Amniotic epithelial cell (primary cell): ENCODE results near the gene METTL9.
A peak's percentile ranks its signal among the peaks of the same experiment; 100 is the strongest.
"Not testable (repeated sequence)": the region's sequence is repeated elsewhere in the genome, so short reads cannot be mapped to it uniquely, and the experiment has no call there.

Source experiments
- DNase-seq: peaks from one replicate; pipeline ENCODE4 v3.0.0-alpha.2; 2010; ENCODE audit warnings: low read depth

The METTL9 gene

GRCh38 chr16:21599122-21600030 lies at the start of gene METTL9:
TSS of gene METTL9 (plus strand) at chr16:21599577. CDS start at chr16:21599734, 157 bp downstream.
- DNase-seq, result peak; percentile 91

DNA sequence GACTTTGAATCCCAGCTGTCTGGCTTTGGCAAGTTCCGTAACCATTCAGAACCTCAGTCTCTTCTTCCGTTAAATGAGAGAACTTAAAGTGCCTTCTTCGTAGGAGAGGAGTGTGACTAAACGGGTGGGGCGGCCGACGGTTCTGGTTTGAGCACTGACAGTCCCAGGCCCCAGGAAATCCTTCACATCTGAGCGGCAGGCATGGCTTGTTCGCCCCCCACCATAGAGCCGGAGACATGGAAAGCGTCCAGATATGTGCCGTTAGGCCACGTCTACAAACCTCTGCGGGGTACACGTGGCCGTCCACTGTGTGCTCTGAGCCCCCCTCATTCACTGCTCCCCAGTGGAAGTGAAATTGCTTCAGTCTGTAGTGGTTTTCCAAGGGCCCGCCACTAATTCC lies 49.4 kb upstream of the METTL9 start:
- not testable (repeated sequence) for DNase-seq

DNA sequence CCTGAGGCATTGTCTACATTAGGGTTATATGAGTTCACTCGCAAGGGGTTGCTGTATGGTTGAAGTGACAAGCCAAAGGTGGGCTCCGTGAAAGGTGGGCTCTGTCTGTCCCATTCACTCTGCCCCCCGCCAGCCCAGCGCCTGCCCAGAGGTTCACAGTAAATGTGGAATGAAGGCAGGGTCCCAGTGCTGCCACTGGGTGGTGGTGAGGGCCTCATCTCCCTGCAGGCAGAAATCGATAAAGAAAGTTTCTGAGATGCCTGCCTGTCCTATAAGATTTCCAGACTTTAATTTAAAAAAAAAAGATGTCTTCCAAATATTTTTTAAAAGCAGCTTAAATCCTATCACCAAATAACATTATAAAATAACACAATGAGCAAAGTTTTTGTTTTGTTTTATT lies 48.9 kb upstream of the METTL9 start:
- DNase-seq, result not testable (repeated sequence)

DNA sequence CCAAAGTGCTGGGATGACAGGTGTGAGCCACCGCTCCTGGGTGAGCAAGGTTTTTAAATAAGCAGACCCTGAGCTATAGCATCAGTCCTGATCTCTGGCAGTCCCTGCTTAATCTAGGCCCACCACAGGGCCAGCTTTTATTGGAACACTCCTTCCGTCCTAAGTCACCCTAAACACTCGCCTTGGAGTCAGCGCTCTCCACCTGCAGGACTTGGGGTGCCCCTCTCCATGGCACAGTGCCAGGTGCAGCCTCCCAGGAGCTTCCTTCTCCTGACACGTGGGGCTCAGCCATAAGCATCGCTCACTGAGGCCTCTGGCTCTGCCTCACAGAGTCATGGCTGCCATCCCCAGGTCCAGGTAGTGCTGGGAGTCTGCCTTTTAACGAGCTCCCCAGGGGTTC lies 48.3 kb upstream of the METTL9 start:
- not testable (repeated sequence) for DNase-seq

GRCh38 chr16:21551600-21551999 lies 47.8 kb upstream of the METTL9 start:
- not testable (repeated sequence) for DNase-seq

DNA sequence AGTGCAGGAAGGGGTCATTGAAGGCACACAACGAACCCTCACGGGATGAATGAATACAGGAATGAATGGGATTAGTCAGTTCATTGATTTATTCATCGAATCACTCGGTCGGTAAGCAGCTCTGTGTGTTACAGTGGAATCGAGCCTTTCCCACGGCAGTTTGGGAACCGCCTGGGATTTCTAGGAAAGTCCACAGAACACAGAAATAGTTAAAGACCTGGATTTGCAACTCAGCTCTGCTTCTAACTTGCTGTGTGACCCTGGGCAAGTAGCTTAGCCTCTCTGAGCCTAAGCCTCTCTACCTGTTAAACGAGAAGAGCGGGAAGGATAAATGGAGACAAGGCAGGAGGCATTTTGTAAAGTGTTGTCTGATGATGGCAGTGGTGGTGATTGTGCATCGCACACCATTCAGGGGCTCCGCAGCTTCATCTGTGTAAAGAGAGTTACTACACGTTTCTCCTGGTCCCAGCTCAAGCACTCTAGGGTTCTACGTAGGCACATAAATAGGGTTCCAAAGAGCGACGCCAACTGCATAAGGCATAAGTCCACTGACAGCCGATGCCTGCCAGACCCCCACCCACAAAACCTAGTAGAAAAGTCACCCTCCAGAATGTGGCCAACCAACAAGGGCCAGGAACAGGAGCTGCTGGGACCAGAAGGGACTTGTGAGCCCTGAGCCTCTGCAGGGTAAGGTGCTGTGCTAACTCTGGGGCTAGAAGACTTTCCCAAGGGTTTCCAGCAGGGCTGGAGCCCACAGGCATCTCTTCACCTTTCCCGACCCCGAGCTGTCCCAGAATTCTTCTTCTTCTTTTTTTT lies 45.7 kb upstream of the METTL9 start:
- DNase-seq, result not testable (repeated sequence)

DNA sequence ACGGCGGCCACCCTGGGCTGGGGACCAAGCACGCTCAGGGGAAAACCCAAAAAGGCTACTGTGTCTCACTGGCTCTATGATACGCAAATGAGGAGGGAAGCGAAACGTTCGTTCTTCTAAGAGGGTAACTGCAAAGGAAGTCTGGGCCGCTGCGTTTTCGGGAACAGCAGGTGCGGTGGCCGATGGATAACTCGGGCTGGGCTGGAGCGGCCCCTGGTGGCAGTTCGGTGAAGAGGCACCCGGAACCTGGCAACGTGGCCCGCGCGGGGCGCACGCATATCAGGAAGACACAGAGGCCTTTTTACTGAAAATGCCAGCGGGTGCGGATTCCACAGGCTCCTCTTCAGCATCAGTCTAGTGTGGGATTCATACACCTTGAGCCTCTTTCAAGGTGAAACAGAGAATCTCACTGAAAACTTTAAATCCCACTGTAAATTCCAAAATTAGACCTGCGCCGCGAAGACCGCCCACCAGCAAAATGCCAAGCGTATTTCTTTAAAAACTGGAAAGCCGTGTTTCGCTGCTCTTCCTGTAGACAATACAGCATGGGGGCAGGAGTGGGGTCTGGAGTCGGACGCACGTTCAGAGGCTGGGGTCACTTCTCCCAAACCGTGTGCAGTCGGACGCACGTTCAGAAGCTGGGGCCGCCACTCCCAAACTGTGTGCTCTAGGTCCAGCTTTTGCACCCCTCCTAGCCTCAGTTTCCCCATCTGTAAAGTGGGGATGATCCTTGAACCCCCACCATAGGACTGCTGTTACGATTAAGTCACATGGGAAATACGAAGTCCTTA lies 44.4 kb upstream of the METTL9 start:
- peak; percentile 48 for DNase-seq

- DNase-seq, result not testable (repeated sequence)
Measured at GRCh38 chr16:21555621-21556020, 43.8 kb upstream of the METTL9 start.

DNA sequence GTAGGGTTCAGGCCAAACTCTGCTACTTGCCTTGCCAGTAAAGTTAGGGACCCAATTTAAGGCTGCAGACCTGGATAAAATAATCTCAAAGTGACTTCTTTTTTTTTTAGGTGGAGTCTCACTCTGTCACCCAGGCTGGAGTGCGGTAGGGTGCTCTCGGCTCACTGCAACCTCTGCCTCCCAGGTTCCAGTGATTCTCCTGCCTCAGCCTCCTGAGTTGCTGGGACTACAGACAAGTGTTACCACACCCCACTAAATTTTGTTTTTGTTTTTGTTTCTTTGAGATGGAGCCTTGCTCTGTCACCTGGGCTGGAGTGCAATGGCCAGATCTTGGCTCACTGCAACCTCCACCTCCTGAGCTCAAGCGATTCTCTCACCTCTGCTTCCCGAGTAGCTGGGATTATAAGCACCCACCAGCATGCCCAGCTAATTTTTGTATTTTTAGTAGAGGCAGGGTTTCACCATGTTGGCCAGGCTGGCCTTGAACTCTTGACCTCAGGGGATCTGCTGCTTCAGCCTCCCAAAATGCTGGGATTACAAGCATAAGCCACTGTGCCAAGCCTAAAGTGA lies 43.3 kb upstream of the METTL9 start:
- DNase-seq, result not testable (repeated sequence)

DNA sequence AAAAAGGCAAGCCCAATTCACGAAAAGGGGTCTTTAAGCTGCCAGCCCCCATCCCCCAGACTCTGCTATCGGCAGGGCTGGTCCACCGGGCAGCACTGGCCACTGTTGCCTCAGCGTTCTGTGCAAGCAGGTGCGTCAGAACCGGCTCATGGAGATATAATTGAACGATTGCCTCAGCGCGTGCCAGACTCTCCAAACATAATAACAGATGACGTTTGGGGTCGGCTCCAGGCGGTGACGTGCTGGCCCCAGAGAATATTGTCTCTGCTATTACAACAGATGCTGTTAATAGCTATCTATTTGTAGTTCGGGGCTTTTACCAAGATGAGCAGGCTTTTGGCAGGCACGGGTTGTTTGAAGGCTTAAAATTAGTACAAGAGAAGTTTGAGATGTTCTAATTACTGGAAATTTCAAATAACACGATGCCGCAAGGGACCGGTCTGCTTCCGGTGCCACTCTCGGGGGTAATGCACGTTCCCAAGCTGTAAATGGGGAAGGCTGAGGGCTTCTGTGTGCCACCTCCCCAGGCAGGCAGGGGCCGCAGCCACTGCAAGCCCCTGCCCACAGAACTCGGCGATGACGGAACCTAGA lies 42.6 kb upstream of the METTL9 start:
- not testable (repeated sequence) for DNase-seq

DNA sequence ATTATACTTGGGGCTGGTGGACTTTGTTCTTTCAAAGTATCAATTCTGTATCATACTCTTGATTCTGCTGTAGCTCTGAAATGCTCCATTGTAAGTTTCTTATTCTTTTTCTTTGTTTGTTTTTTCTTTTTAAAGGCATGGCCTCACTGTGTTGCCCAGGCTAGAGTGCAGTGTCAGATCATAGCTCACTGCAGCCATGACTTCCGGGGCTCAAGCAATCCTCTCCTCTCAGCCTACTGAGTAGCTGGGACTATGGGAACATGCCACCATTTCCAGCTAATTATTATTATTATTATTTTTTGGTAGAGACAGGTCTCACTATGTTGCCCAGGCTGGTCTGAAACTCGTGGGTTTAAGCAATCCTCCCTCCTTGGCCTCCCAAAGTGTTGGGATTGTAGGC lies 38.9 kb upstream of the METTL9 start:
- DNase-seq, result no peak

- no peak for DNase-seq
Measured at GRCh38 chr16:21563676-21564075, 35.7 kb upstream of the METTL9 start.

DNA sequence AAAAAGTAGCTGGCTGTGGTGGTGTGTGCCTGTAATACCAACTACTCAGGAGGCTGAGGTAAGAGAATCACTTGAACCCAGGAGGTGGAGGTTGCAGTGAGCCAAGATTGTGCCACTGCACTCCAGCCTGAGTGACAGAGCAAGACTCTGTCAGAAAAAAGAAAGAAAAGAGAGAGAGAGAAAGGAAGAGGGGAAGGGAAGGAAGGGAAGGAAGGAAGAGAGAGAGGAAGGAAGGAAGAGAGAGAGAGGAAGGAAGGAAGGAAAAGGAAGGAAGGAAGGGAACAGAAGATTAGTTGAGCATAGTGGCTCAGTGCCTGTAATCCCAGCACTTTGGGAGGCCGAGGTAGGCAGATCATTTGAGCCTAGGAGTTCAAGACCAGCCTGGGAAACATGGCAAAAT lies 35.0 kb upstream of the METTL9 start:
- not testable (repeated sequence) for DNase-seq

- no peak for DNase-seq
Measured at GRCh38 chr16:21565507-21565860, 33.9 kb upstream of the METTL9 start.

- no peak for DNase-seq
Measured at GRCh38 chr16:21565861-21566669, 33.3 kb upstream of the METTL9 start.

DNA sequence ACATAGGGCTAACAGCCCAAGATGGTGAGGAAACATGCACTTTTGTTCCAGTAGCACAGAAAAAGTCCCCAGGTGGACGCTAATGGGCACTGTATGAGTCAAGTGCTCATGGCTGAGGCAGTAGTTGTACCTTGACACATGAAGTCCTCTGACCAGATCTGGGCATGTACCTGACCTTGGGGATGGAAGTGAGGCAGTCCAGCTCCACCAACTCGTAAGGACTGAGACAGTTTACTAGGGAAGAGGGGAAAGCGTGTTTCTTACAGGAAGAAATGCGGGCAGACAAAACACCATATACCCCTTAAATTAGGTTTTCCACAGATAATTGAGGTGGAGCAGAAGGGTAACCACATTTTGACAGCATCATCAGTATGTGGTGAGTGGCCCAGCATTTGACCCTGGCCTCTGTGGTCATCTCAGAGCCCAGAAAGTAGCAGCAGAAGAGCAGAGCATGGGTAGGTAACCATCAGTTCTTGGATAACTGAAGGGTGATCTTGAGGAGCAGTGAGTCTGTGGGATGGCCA lies 32.4 kb upstream of the METTL9 start:
- no peak for DNase-seq

DNA sequence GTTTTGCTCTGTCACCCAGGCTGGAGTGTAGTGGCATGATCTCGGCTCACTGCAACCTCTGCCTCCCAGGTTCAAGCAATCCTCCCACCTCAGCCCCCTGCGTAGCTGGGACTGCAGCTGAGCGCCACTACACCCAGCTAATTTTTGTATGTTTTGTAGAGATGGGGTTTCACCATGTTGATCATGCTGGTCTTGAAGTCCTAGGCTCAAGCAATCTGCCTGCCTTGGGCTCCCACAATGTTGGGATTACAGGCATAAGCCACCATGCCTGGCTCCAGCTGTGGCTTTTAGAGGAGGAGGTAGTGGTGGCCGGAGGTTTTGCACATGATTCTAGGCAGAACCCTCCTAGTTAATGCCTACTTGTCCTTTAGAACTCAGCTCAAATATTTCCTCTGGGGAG lies 31.9 kb upstream of the METTL9 start:
- not testable (repeated sequence) for DNase-seq

GRCh38 chr16:21568502-21569189 lies 30.7 kb upstream of the METTL9 start:
- no peak for DNase-seq

- DNase-seq, result no peak
Measured at GRCh38 chr16:21570676-21571017, 28.7 kb upstream of the METTL9 start.

DNA sequence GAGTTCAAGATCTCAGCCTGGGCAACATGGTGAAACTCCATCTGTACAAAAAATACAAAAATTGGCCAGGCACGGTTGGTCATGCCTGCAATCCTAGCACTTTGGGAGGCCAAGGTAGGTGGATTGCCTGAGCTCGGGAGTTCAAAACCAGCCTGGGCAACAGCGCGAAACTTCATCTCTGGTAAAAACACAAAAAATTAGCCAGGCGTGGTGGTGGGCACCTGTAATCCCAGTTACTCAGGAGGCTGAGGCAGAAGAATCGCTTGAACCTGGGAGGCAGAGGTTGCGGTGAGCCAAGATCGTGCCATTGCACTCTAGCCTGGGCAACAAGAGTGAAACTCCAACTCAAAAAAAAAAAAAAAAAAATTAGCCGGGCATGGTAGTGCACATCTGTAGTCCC lies 25.9 kb upstream of the METTL9 start:
- not testable (repeated sequence) for DNase-seq
